IMR-90 (cell line): ENCODE data around the gene HNRNPA3. TPM values are rescaled to one million over a fixed set of nuclear protein-coding genes. Genes with fewer than 3 reads are reported as not detected.

Experiments used
- ATAC-seq: fragments of 200-7000 bp; cut with Tn5 transposase; 2 replicates; pipeline ENCODE4 v1.9.1; 2020; ENCODE audit warnings: low read depth, mild to moderate bottlenecking, moderate library complexity
- BruUV-seq: library from RNA; stranded (reverse); fragments of 400-500 nt; replicated peaks from 2 replicates; lab custom pipeline; 2021; lab: Mats Ljungman, UMichigan
- CTCF ChIA-PET: fragments of 300-600 bp; formaldehyde crosslinking; extraction: SDS; loops from one replicate; lab custom pipeline; 2021; ENCODE audit warnings: antibody characterized with exemption; lab: Yijun Ruan, JAX
- POLR2A ChIA-PET: fragments of 300-600 bp; sonication (Branson Sonifier 250); formaldehyde crosslinking; loops from one replicate; lab custom pipeline; 2022; ENCODE audit warnings: antibody characterized with exemption; ENCODE audit not compliant: unreplicated experiment; lab: Charles Lee
- DNase-seq: peaks from one replicate; pipeline ENCODE4 v3.0.0; 2013
- H2AFZ ChIP-seq: replicated peaks from 2 replicates; pipeline ENCODE3; 2013; ENCODE audit warnings: low read length, mild to moderate bottlenecking; ENCODE audit not compliant: poor library complexity
- H2AK5ac ChIP-seq: 2 replicates; pipeline ENCODE4 v1.6.1; 2013; ENCODE audit warnings: low read depth, low read length, inconsistent platforms
- H2AK9ac ChIP-seq: replicated peaks from 2 replicates; pipeline ENCODE3; 2013; ENCODE audit warnings: mild to moderate bottlenecking, low read depth, low read length, moderate library complexity; ENCODE audit not compliant: poor library complexity
- H2BK120ac ChIP-seq: 2 replicates; pipeline ENCODE4 v1.6.1; 2013; ENCODE audit warnings: low read depth, low read length, inconsistent platforms
- H2BK15ac ChIP-seq: 3 replicates; pipeline ENCODE4 v1.6.1; 2013; ENCODE audit warnings: low read depth, low read length, inconsistent platforms
- H2BK20ac ChIP-seq: 2 replicates; pipeline ENCODE4 v1.6.1; 2013; ENCODE audit warnings: low read depth, mild to moderate bottlenecking, inconsistent platforms, low read length, moderate library complexity
- H2BK5ac ChIP-seq: 2 replicates; pipeline ENCODE4 v1.6.1; 2013; ENCODE audit warnings: mild to moderate bottlenecking, low read depth, low read length, inconsistent platforms; ENCODE audit not compliant: poor library complexity, severe bottlenecking
- H3K14ac ChIP-seq: replicated peaks from 2 replicates; pipeline ENCODE4 v1.6.1; 2013; ENCODE audit warnings: low read depth, low read length, inconsistent platforms
- H3K18ac ChIP-seq: 2 replicates; pipeline ENCODE4 v1.6.1; 2013; ENCODE audit warnings: low read depth, low read length, control low read depth
- H3K23ac ChIP-seq: 2 replicates; pipeline ENCODE4 v1.6.1; 2013; ENCODE audit warnings: low read depth, low read length, inconsistent platforms
- H3K27ac ChIP-seq: 2 replicates; pipeline ENCODE4 v1.5.1; 2013; ENCODE audit warnings: mild to moderate bottlenecking, control low read depth, low read length; ENCODE audit not compliant: insufficient read depth
- H3K27me3 ChIP-seq: 2 replicates; pipeline ENCODE4 v1.6.1; 2013; ENCODE audit warnings: low read length; ENCODE audit not compliant: control insufficient read depth, insufficient read depth
- H3K36me3 ChIP-seq: 2 replicates; pipeline ENCODE4 v1.6.1; 2013; ENCODE audit warnings: low read length, mixed read lengths; ENCODE audit not compliant: control insufficient read depth, insufficient read depth
- H3K4ac ChIP-seq: 2 replicates; pipeline ENCODE4 v1.6.1; 2013; ENCODE audit warnings: low read depth, low read length, inconsistent platforms
- H3K4me1 ChIP-seq: 2 replicates; pipeline ENCODE4 v1.6.1; 2013; ENCODE audit warnings: low read length, mixed read lengths; ENCODE audit not compliant: control insufficient read depth, insufficient read depth
- H3K4me2 ChIP-seq: 2 replicates; pipeline ENCODE4 v1.6.1; 2013; ENCODE audit warnings: low read depth, mild to moderate bottlenecking, control low read depth, low read length, moderate library complexity
- H3K4me3 ChIP-seq: 2 replicates; pipeline ENCODE4 v1.5.1; 2013; ENCODE audit warnings: low read depth, mild to moderate bottlenecking, control low read depth, low read length, moderate library complexity; ENCODE audit not compliant: insufficient read depth
- H3K56ac ChIP-seq: 2 replicates; pipeline ENCODE4 v1.6.1; 2013; ENCODE audit warnings: low read length, inconsistent platforms; ENCODE audit not compliant: insufficient read depth; ENCODE audit errors: extremely low read depth
- H3K79me1 ChIP-seq, 2 experiments: 2 replicates each; pipeline ENCODE4 v1.6.1; 2013; ENCODE audit warnings: low read length in 2 of 2, inconsistent platforms in 1 of 2, low read depth in 1 of 2
- H3K9ac ChIP-seq: 2 replicates; pipeline ENCODE4 v1.6.1; 2013; ENCODE audit warnings: low read depth, low read length, control low read depth
- H3K9me1 ChIP-seq: 2 replicates; pipeline ENCODE4 v1.6.1; 2013; ENCODE audit warnings: low read length, inconsistent platforms; ENCODE audit not compliant: insufficient read depth
- H3K9me3 ChIP-seq: 2 replicates; pipeline ENCODE4 v1.6.1; 2013; ENCODE audit warnings: low read length; ENCODE audit not compliant: control insufficient read depth, insufficient read depth
- H4K20me1 ChIP-seq: 2 replicates; pipeline ENCODE4 v1.6.1; 2013; ENCODE audit warnings: low read length, inconsistent platforms; ENCODE audit not compliant: insufficient read depth
- H4K5ac ChIP-seq: 2 replicates; pipeline ENCODE4 v1.6.1; 2013; ENCODE audit warnings: mild to moderate bottlenecking, low read depth, low read length, control low read depth
- H4K8ac ChIP-seq, 2 experiments: 2 replicates each; pipeline ENCODE4 v1.6.1; 2013; ENCODE audit warnings: low read depth in 2 of 2, low read length in 2 of 2, control low read depth in 1 of 2, inconsistent platforms in 1 of 2
- H4K91ac ChIP-seq: 2 replicates; pipeline ENCODE4 v1.6.1; 2013; ENCODE audit warnings: low read depth, low read length, inconsistent platforms; ENCODE audit not compliant: insufficient read depth
- BHLHE40 ChIP-seq: fragments of 150-350 bp; IDR thresholded peaks from 2 replicates; pipeline ENCODE4 v1.6.1; 2016; ENCODE audit warnings: mild to moderate bottlenecking, low read depth, low read length
- CEBPB ChIP-seq: IDR thresholded peaks from 2 replicates; pipeline ENCODE4 v1.6.1; 2012; ENCODE audit warnings: low read depth, low read length, improper control_type of control experiment
- CHD1 ChIP-seq: IDR thresholded peaks from 2 replicates; pipeline ENCODE4 v1.6.1; 2012; ENCODE audit warnings: low read depth, low read length, improper control_type of control experiment
- MAFK ChIP-seq: IDR thresholded peaks from 2 replicates; pipeline ENCODE4 v1.6.1; 2012; ENCODE audit warnings: low read depth, low read length, improper control_type of control experiment
- MAZ ChIP-seq: IDR thresholded peaks from 2 replicates; pipeline ENCODE4 v1.6.1; 2012; ENCODE audit warnings: low read depth, mild to moderate bottlenecking, low read length, improper control_type of control experiment, moderate library complexity, borderline replicate concordance
- NFE2L2 ChIP-seq: fragments of 150-350 bp; IDR thresholded peaks from 2 replicates; pipeline ENCODE4 v1.6.1; 2016; ENCODE audit warnings: low read depth, mild to moderate bottlenecking, low read length
- POLR2A ChIP-seq: IDR thresholded peaks from 2 replicates; pipeline ENCODE4 v1.6.1; 2012; ENCODE audit warnings: mild to moderate bottlenecking, low read depth, low read length
- RAD21 ChIP-seq: IDR thresholded peaks from 2 replicates; pipeline ENCODE4 v1.6.1; 2012; ENCODE audit warnings: low read length, improper control_type of control experiment
- RCOR1 ChIP-seq: IDR thresholded peaks from 2 replicates; pipeline ENCODE4 v1.6.1; 2012; ENCODE audit warnings: mild to moderate bottlenecking, low read length, improper control_type of control experiment; ENCODE audit not compliant: insufficient replicate concordance
- RFX5 ChIP-seq: IDR thresholded peaks from 2 replicates; pipeline ENCODE4 v1.8.0; 2012; ENCODE audit warnings: low read depth, mild to moderate bottlenecking, low read length, moderate library complexity
- SMC3 ChIP-seq: fragments of 150-350 bp; IDR thresholded peaks from 2 replicates; pipeline ENCODE4 v1.6.1; 2016; ENCODE audit warnings: low read depth, mild to moderate bottlenecking, antibody characterized with exemption, low read length, moderate library complexity
- WGBS, 2 experiments: methylation state at CpG; one replicate each; pipeline versions ENCODE4 v1.1.5 to v1.1.7; 2013; ENCODE audit warnings: missing lambda C conversion rate in 2 of 2; ENCODE audit not compliant: insufficient read length in 1 of 2; ENCODE audit errors: extremely low coverage in 2 of 2; 5-methylcytosine and 5-hydroxymethylcytosine counted together
- dilution Hi-C: fragments of 300-500 bp; cut with HindIII; formaldehyde crosslinking; loops from one replicate; pipeline ENCODE4 v1.14.3; 2018; ENCODE audit warnings: low sequenced_read_pairs; ENCODE audit not compliant: unreplicated experiment
- in situ Hi-C: fragments of 300-500 bp; cut with MboI; formaldehyde crosslinking; loops from 3 replicates; pipeline ENCODE4 v1.14.3; 2019; ENCODE audit warnings: low sequenced_read_pairs, inconsistent platforms, mixed read lengths
- intact Hi-C: fragments of 100-400 bp; cut with micrococcal nuclease; formaldehyde crosslinking; loops from 2 replicates; pipeline ENCODE4 v1.10.0; 2022
- polyA plus RNA-seq, 3 experiments: library from polyadenylated mRNA; depleted of rRNA; stranded (reverse); fragments of >200 nt; gene quantifications; 2 replicates each; pipeline ENCODE4 v1.2.3, GENCODE V29; 2012; ENCODE audit warnings: low replicate concordance in 1 of 3
- total RNA-seq: library from RNA; depleted of rRNA; stranded (reverse); fragments of >200 nt; gene quantifications from 2 replicates; pipeline ENCODE4 v1.2.3, GENCODE V29; 2012
- TF ChIP-seq, protein P1 (sequence below): fragments of 150-350 bp; IDR thresholded peaks from 2 replicates; pipeline ENCODE4 v1.6.1; 2016; ENCODE audit warnings: low read depth, mild to moderate bottlenecking, low read length, moderate library complexity, borderline replicate concordance
- TF ChIP-seq, protein P2 (sequence below): fragments of 150-350 bp; IDR thresholded peaks from 2 replicates; pipeline ENCODE4 v1.6.1; 2017; ENCODE audit warnings: mild to moderate bottlenecking, antibody characterized with exemption, low read length, low read depth
- TF ChIP-seq, protein P3 (sequence below): conservative IDR thresholded peaks from 2 replicates; pipeline ENCODE4 v1.5.1; 2012; ENCODE audit warnings: mild to moderate bottlenecking, low read depth, low read length, improper control_type of control experiment

Gene HNRNPA3
- total and polyA plus RNA-seq, 2 of the 4 experiments (the other 2 are of a cell fraction) = 18.6 to 111 TPM

DNA sequence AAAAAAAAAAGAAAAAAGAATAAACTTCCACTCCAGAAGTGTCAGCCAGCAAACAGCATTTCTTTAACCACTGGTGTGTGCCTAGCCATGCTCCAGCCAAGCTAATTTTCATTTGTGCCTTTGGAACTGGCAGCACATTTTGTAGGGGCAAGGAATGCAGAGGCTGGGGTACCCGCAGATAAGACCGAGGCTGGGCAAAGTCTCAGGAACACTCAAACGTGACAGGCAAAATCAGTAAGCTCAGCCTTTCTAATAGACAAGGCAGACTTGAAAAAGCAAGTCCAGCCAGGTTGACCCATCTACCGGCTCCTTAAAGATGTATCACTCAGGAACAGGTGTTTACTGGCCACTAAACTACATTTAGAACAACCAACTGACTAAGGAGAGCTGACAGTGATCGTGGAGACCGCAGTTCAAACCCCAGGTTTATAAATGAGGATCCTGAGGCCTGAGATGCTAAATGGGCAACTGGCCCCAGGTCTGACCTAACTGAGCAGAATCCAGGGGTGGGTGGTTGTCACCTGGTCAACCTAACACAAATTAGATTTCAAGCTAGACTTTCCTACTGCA is 35.2 kb downstream of the HNRNPA3 start:
- BruUV-seq = no TSS peak
- Histone ChIP-seq H3K27me3 (no peaks in the 10 kb centered on the region), H3K9me1 (peaks cover 42% of the 10 kb centered on the region), H4K5ac (no peak overlapping the region), H3K9me3 (no peaks in the 10 kb centered on the region), H3K4me3 (no peak overlapping the region), H2AK5ac (no peak overlapping the region), H4K91ac (no peak overlapping the region), H2AK9ac (no peak overlapping the region), H4K8ac (no peak overlapping the region), H3K27ac (no peak overlapping the region), H3K4me1 (peaks cover 35% of the 10 kb centered on the region), H2BK20ac (no peak overlapping the region), H2BK120ac (no peak overlapping the region), H3K4ac (no peak overlapping the region), H3K23ac (no peak overlapping the region), H3K56ac (no peak overlapping the region), H2AFZ (no peak overlapping the region), H3K9ac (no peak overlapping the region), H3K79me1 (peaks cover 0 to 60% of the 10 kb centered on the region in 2 experiments; a peak in 2 of 4 replicates), H2BK5ac (no peak overlapping the region), H4K20me1 (peaks cover 98% of the 10 kb centered on the region), H3K18ac (no peak overlapping the region), H3K14ac (no peak overlapping the region), H2BK15ac (no peak overlapping the region), H3K36me3 (peaks cover 32% of the 10 kb centered on the region), H3K4me2 (no peak overlapping the region)
- 82% methylated on average over 3 of the region's 6 CpGs; no CpG with 5 or more reads in 1 of the 2 experiments for WGBS, 2 experiments
- ChIA-PET POLR2A (interaction anchor here (0.6 kb wide), 1 partner anchor 8 kb away, joined by 3 read pairs; no protein-coding TSS in a partner anchor), CTCF (interaction anchor here (0.7 kb wide), 1 partner anchor 141 kb away, joined by 4 read pairs; no protein-coding TSS in a partner anchor)
- in situ Hi-C loops = no loop called here
- dilution Hi-C loops = no loop called here
- DNase-seq (no peak), ATAC-seq (no peak)
- intact Hi-C loops = no loop called here
- TF ChIP-seq CHD1 (no peak), RAD21 (no peak), SMC3 (no peak), NFE2L2 (no peak), RFX5 (no peak), BHLHE40 (no peak), MAFK (no peak), POLR2A (no peak), MAZ (no peak), RCOR1 (no peak), CEBPB (no peak)
- TF ChIP-seq, protein P1, sequence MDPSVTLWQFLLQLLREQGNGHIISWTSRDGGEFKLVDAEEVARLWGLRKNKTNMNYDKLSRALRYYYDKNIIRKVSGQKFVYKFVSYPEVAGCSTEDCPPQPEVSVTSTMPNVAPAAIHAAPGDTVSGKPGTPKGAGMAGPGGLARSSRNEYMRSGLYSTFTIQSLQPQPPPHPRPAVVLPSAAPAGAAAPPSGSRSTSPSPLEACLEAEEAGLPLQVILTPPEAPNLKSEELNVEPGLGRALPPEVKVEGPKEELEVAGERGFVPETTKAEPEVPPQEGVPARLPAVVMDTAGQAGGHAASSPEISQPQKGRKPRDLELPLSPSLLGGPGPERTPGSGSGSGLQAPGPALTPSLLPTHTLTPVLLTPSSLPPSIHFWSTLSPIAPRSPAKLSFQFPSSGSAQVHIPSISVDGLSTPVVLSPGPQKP = no peak
- TF ChIP-seq, protein P2, sequence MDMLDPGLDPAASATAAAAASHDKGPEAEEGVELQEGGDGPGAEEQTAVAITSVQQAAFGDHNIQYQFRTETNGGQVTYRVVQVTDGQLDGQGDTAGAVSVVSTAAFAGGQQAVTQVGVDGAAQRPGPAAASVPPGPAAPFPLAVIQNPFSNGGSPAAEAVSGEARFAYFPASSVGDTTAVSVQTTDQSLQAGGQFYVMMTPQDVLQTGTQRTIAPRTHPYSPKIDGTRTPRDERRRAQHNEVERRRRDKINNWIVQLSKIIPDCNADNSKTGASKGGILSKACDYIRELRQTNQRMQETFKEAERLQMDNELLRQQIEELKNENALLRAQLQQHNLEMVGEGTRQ = no peak
- TF ChIP-seq, protein P3, sequence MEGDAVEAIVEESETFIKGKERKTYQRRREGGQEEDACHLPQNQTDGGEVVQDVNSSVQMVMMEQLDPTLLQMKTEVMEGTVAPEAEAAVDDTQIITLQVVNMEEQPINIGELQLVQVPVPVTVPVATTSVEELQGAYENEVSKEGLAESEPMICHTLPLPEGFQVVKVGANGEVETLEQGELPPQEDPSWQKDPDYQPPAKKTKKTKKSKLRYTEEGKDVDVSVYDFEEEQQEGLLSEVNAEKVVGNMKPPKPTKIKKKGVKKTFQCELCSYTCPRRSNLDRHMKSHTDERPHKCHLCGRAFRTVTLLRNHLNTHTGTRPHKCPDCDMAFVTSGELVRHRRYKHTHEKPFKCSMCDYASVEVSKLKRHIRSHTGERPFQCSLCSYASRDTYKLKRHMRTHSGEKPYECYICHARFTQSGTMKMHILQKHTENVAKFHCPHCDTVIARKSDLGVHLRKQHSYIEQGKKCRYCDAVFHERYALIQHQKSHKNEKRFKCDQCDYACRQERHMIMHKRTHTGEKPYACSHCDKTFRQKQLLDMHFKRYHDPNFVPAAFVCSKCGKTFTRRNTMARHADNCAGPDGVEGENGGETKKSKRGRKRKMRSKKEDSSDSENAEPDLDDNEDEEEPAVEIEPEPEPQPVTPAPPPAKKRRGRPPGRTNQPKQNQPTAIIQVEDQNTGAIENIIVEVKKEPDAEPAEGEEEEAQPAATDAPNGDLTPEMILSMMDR = no peak
